ENCODE measurements around the gene GNAS-AS1.

The GNAS-AS1 gene

GRCh38 chr20:58777657-58778056 lies 73.0 kb downstream of the GNAS-AS1 start:
- TF ChIP-seq REST (IDR thresholded peaks at IDR 0.05; ENCODE audit: low read depth), result no peak
- no peak for TF ChIP-seq EP300 (IDR thresholded peaks at IDR 0.05; ENCODE audit: borderline replicate concordance)
- no peak for TF ChIP-seq YY1 (IDR thresholded peaks at IDR 0.05; ENCODE audit: low read depth)
- no peak for TF ChIP-seq TAF1 (IDR thresholded peaks at IDR 0.05; ENCODE audit: low read depth)
- TF ChIP-seq TEAD4 (IDR thresholded peaks at IDR 0.05), result no peak
- no peak for TF ChIP-seq NFIC (IDR thresholded peaks at IDR 0.05)
- TF ChIP-seq TCF12 (IDR thresholded peaks at IDR 0.05; ENCODE audit: low read depth), result no peak

- no peak for TF ChIP-seq ZBTB7A (IDR thresholded peaks at IDR 0.05; ENCODE audit: low read depth)
- TF ChIP-seq NFIC (IDR thresholded peaks at IDR 0.05), result no peak
Observed at GRCh38 chr20:58776109-58776508, 74.6 kb downstream of the GNAS-AS1 start.

GRCh38 chr20:58775371-58775770 lies 75.3 kb downstream of the GNAS-AS1 start:
- TF ChIP-seq YY1 (IDR thresholded peaks at IDR 0.05; ENCODE audit: low read depth) (no peak), TEAD4 (IDR thresholded peaks at IDR 0.05) (no peak), USF1 (IDR thresholded peaks at IDR 0.05) (no peak), REST (IDR thresholded peaks at IDR 0.05; ENCODE audit: low read depth) (no peak), NFIC (IDR thresholded peaks at IDR 0.05) (no peak), EGR1 (IDR thresholded peaks at IDR 0.05) (no peak), TCF12 (IDR thresholded peaks at IDR 0.05; ENCODE audit: low read depth) (no peak), TAF1 (IDR thresholded peaks at IDR 0.05; ENCODE audit: low read depth) (no peak), EP300 (IDR thresholded peaks at IDR 0.05; ENCODE audit: borderline replicate concordance) (no peak), RAD21 (IDR thresholded peaks at IDR 0.05; ENCODE audit: low read depth) (no peak), FOXM1 (IDR thresholded peaks at IDR 0.05; ENCODE audit: borderline replicate concordance, low read depth) (no peak), MAX (IDR thresholded peaks at IDR 0.05) (no peak), CREB1 (IDR thresholded peaks at IDR 0.05; ENCODE audit: low read depth) (no peak), CEBPB (IDR thresholded peaks at IDR 0.05) (no peak), ZBTB7A (IDR thresholded peaks at IDR 0.05; ENCODE audit: low read depth) (no peak)

GRCh38 chr20:58774667-58775263 lies 75.9 kb downstream of the GNAS-AS1 start:
- TF ChIP-seq TCF12 (IDR thresholded peaks at IDR 0.05; ENCODE audit: low read depth), result no peak
- no peak for TF ChIP-seq REST (IDR thresholded peaks at IDR 0.05; ENCODE audit: low read depth)
- TF ChIP-seq EP300 (IDR thresholded peaks at IDR 0.05; ENCODE audit: borderline replicate concordance), result no peak
- no peak for TF ChIP-seq NFIC (IDR thresholded peaks at IDR 0.05)
- TF ChIP-seq EGR1 (IDR thresholded peaks at IDR 0.05), result no peak
- no peak for TF ChIP-seq YY1 (IDR thresholded peaks at IDR 0.05; ENCODE audit: low read depth)
- TF ChIP-seq RAD21 (IDR thresholded peaks at IDR 0.05; ENCODE audit: low read depth), result no peak
- no peak for TF ChIP-seq TAF1 (IDR thresholded peaks at IDR 0.05; ENCODE audit: low read depth)
- TF ChIP-seq ZBTB7A (IDR thresholded peaks at IDR 0.05; ENCODE audit: low read depth), result no peak
- TF ChIP-seq CEBPB (IDR thresholded peaks at IDR 0.05), result no peak

- TF ChIP-seq FOXM1 (IDR thresholded peaks at IDR 0.05; ENCODE audit: borderline replicate concordance, low read depth) (no peak), YY1 (IDR thresholded peaks at IDR 0.05; ENCODE audit: low read depth) (no peak), TEAD4 (IDR thresholded peaks at IDR 0.05) (no peak), NFIC (IDR thresholded peaks at IDR 0.05) (no peak), USF1 (IDR thresholded peaks at IDR 0.05) (no peak), TAF1 (IDR thresholded peaks at IDR 0.05; ENCODE audit: low read depth) (no peak), EP300 (IDR thresholded peaks at IDR 0.05; ENCODE audit: borderline replicate concordance) (no peak), REST (IDR thresholded peaks at IDR 0.05; ENCODE audit: low read depth) (no peak), RAD21 (IDR thresholded peaks at IDR 0.05; ENCODE audit: low read depth) (no peak), ZBTB7A (IDR thresholded peaks at IDR 0.05; ENCODE audit: low read depth) (no peak), CREB1 (IDR thresholded peaks at IDR 0.05; ENCODE audit: low read depth) (no peak), EGR1 (IDR thresholded peaks at IDR 0.05) (no peak), MAX (IDR thresholded peaks at IDR 0.05) (no peak), CEBPB (IDR thresholded peaks at IDR 0.05) (no peak), TCF12 (IDR thresholded peaks at IDR 0.05; ENCODE audit: low read depth) (no peak)
Observed at GRCh38 chr20:58774214-58774613, 76.5 kb downstream of the GNAS-AS1 start.
